Measurements from ENCODE around the gene PRPF6.

The PRPF6 gene

DNA sequence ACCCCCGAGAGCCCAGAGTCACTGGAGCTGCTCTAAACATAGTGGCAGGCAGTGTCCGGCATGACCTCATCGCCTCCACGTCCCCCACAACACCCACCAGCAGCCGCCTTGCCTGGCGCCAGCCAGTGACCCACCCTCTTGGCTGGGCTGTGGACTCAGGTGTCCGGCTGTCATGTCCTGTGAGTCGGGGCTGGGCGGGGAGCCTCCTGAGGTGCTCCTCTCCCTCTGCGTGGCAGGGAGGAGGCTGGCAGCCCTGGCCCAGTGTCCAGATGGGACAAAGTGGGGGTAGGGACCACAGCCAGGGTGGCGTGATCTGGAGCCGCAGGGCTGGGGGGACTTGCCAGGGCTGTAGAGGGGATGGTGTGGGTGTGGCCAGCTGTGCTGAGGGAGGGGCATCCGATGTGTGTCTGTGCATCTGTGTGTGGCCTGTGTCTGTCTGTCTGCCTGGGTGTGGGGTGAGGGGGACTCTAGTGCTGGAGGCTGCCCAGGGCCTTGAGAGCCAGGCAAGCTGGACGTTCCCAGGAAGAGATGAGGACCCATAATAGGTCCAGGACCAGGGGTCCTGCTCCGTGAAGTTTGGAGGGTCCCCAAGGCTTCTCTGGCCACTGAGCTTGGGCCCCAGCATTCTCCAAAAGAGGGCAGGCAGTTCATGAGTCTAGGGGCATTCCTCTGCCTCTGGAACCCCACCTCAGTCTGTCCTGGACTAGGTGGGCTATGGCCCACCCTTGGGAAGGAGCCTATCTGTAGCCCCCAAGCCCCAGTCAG is 70.8 kb downstream of the PRPF6 start:
- no peak overlapping the region for H3K4me3 ChIP-seq (ENCODE audit: low read length)
- DNase-seq (ENCODE audit: low read depth, low spot score), result no peak

DNA sequence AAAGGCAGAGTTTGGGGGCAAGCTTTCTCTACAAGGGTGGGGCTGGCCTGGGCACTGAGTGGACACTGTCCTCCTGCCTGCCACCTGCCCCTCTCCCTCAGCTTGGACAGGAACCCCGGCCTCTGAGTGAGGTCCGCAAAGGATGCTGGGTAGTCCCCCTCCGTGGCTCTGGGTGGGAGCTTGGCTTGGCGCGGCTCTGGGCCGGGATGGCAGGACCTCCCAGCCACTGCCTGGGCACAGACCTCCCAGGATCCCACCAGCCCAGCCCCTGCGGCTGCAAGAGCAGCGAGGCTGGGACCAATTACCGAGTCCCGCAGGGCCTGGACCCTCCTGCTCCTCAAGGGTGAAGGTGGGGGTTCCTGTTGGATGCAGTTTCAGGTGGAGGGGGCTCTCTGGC is 71.4 kb downstream of the PRPF6 start:
- no peak overlapping the region for H3K4me3 ChIP-seq (ENCODE audit: low read length)
- no peak for DNase-seq (ENCODE audit: low read depth, low spot score)

DNA sequence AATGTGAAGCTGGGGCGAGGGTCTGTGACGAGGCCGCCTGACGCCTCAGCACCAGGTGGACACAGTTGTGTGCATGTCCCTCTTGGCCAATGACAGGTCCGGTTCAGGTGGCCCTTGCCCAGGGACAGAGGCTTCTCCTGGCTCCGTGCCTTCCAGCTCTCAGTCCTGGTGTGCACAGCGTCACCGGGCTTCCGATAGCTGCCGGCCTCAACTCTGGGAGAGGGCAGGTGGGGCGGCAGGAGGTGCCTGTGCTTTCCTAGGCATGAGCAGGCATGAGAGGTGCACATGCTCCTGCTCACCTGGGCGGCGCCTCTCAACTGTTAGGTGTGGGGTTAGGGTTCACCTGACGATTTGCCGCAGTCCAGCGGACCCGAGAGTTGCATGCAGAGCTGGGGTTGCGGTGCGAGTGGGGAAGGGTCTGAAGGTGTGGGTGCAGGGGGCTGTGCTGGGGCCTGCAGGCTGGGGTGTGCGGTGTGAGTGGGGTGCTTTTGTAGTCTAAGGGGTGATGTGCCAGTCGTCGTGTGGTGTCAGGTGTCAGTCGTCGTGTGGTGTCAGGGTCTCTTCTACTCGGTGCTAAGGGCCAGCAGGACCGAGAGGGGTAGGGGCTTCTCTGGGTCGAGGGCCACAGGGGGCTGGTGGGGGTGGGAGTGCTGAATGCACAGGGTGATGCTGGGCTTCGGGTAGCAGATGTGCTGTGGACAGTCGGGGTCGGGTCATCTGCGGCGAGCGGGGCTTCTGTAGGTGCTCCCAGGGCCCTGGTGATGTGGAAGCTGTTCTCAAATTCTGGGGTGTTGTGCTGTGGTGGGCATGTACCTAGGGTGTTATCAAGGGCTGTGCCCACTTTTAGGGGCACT is 72.3 kb downstream of the PRPF6 start:
- DNase-seq (ENCODE audit: low read depth, low spot score), result no peak
- no peak overlapping the region for H3K4me3 ChIP-seq (ENCODE audit: low read length)

DNA sequence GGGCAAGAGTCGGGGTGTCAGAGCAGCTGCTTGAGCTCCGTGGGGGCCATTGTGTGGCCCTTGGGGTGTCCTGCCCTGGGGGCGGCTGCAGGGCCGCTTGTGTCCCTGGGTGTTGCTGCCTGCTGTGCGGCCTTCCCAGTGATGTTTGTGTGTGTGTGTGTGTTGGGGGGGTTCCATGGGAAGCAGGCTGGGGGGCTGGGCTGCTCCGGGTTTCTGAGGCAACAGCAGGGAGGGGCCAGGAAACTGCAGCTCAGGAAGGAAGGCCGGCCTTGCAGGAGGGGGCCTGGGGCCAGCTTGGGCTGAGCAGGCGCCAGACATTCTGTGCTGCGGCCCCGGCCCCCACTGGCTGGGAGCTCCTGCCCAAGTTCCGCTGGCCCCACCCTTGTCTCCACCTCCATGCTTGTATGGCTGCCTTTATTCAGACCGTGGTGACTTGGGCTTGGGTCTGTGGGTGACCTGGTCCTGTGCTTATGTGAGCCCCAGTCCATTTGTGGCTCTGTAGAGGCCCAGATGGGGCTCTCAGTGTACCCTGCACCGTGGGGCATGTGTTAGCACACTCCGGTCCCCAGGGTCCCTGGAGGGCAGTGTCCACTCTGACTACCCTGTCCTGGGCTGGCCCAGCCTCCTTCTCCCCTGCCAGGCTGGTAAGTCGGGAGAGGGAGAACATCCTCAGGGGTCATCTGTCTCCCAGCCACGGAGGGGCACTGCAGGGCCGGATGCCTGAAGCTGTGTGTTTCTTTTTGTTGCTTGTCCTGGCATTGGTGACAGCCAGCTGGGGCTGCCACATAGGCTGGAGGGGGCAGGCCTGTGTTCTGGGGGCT is 73.1 kb downstream of the PRPF6 start:
- H3K4me3 ChIP-seq (ENCODE audit: low read length), result no peak overlapping the region
- DNase-seq (ENCODE audit: low read depth, low spot score), result no peak

DNA sequence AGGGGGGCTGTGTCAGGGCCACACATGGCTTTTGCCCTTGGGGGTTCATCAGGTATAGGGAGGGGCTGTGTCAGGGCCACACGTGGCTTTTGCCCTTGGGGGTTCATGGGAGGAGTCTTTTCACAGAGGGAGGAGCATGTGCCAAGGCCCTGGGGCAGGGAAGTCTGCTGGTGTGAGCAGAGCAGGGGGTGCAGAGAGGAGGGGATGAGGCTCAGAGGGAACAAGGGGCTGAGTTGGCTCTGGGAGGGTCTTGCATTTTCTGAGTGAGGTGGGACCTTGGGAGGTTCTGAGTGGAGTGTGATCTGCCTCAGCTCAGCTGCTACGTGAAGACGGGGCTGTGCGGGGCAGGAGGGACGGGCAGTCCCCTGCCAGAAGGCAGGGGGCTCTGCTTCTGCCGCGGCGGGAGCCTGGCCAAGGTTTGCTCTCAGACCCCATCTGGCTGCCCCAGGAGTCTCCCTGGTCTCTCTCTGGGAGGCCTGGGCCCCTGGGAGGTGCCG is 74.5 kb downstream of the PRPF6 start:
- no peak overlapping the region for H3K4me3 ChIP-seq (ENCODE audit: low read length)
- no peak for DNase-seq (ENCODE audit: low read depth, low spot score)

DNA sequence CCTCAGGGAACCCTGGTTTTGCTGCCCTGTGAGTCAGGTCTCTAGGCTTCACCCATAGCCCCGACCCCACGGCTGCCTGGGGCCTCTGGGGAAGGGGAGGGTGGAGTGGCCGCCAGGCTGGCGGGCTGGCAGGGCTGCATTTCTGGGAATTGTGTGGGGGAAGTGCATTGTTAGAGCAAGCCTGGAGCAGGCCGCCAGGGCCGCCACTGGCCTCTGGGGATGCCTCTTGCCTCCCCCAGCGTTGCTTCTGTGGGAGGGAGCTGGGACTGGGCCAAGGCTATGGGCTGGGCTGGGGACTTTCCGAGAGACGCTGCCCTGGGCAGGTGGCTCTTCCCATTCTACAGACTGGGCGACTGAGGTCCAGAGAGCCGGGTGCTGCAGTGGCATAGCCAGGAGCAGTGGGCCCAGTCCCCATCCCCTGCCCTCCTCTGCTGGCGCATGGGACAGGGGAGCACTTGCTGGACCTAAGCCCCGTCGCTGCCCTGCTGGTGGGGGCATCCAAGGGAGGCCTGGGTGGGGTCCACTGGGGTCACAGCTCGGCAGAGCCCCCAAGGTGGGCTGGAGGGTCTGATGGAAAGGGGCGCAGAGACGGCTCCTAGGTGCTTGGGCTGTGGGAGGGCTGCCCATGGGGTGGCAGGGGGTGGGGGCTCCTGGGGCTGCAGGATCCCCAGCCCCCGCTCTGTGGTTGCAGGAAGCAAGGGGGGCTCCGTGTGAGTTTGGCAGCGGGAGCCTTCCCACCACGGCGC is 75.1 kb downstream of the PRPF6 start:
- no peak overlapping the region for H3K4me3 ChIP-seq (ENCODE audit: low read length)
- DNase-seq (ENCODE audit: low read depth, low spot score), result no peak

DNA sequence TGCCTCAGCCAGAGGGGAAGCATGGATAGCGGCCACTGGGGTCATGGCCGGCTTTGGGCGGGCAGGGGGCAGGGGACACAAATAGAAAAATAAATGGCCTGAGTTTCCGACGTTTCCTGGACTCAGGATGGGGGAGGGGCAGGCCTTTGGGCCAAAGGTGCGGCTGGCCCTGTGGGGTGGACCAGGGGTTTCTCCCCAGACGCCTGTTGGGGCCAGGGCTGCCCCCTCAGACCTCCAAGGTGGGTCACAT is 75.6 kb downstream of the PRPF6 start:
- no peak overlapping the region for H3K4me3 ChIP-seq (ENCODE audit: low read length)
- DNase-seq (ENCODE audit: low read depth, low spot score), result no peak

DNA sequence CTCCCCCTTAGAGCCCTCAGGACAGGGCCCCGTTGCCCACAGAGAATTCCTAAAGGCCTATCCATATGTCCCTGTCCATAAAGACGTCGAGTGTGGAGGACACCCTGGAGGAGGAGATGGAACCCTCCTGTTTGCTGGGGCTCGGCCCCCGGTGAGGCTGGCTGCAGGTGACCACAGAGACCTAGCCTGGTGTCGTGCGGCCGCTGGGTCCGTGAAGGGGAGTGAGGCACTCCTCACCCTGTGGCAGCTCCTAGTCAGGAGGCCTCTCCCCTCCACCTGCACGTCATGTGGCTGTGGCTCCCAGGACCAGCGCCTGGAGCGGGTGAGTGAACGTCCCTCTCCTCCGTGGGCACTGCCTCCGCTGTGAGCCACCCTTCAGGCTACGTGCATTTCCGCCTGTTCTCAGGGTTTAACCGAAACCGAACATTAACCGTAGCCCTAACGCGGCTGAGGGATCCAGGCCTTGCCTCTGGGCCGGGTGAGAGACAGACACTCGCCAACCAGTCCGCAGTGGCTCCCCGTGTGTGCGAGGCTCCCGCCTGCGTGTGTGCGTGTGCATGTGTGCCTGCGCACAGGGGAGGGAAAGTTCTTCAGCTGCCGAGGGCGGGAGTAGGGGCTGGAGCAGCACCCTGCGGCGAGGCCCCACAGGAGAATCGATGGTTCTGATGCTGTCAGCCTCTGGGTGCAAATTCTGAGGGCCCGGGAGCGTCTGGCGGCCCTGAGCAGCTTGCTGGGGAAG is 76.1 kb downstream of the PRPF6 start:
- no peak overlapping the region for H3K4me3 ChIP-seq (ENCODE audit: low read length)
- no peak for DNase-seq (ENCODE audit: low read depth, low spot score)

DNA sequence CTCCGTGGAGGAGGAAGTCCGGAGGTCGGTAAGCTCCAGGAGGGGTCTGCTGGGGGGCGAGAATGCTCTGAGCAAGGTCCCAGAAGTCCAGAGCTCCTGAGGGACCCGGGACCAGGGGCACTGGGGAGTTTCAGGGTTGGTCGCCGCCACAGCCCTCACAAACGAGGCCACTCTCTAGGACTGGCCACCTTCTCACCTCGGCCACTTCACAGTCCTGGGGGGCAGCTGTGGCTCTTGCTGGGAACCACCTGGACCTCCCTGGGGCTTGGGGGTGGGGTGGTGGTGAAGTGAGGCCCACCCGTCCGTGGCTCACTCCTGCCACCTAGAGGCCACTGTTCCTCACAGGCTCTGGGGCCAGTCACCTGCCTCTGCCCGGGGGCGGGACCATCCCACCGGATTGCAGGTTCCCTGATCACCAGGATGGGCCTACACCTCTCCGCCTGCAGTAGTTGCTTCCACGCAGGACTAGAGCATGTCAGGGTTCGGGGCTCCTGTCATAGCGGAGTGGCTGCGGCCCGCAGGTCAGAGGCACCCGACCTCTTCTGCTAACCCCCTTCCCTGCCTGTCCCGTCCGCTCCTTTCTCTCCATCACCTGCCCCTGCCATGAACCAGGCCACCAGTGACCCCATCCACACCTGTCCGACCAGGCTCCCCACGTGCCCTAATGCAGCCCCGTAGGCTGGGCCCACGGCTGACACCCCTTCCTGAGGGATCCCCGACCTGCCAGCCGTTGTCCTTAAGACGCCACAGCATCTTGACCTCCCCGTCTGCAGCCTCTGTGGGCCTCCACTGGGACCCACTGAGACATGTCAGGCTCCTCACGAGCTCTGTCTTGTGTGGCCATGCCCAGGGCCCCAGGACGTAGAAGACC is 76.9 kb downstream of the PRPF6 start:
- DNase-seq (ENCODE audit: low read depth, low spot score), result no peak
- no peak overlapping the region for H3K4me3 ChIP-seq (ENCODE audit: low read length)

DNA sequence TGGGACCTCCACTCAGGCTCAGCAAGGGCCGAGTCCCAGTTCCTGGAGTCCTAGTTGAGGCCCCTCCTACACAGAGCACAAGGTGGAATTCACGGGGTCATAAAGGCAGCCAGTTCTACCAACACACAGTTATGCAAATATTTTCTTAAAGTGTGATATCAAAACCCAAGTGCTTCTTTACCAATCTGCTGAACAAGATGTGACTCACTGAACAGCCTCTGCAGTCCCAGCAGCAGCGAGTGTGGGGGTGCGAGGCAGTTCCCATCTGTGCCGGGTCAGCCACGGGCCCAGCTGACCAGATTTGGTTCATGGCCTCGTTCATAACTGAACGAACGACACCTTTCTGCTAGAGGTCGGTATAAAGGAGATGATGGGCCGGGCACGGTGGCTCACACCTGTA is 77.6 kb downstream of the PRPF6 start:
- no peak for DNase-seq (ENCODE audit: low read depth, low spot score)
- no peak overlapping the region for H3K4me3 ChIP-seq (ENCODE audit: low read length)

DNA sequence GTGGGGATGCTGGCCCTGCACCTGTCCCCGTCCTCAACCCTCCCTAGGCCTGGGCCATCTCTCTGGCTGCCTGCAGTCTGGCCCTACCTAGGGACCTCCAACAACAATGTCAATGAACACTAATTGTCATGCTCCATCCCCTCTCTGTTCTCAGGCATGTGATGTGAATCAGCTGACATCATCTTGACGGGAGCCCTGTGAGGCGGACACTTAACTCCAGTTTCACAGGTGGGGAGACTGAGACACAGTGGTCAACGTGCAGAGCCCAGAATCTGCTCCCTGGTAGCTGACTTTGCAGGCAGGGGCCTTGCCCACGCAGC is 81.3 kb downstream of the PRPF6 start:
- no peak for DNase-seq (ENCODE audit: low read depth, low spot score)
- peak overlapping the region; percentile 67 for H3K4me3 ChIP-seq (ENCODE audit: low read length)

DNA sequence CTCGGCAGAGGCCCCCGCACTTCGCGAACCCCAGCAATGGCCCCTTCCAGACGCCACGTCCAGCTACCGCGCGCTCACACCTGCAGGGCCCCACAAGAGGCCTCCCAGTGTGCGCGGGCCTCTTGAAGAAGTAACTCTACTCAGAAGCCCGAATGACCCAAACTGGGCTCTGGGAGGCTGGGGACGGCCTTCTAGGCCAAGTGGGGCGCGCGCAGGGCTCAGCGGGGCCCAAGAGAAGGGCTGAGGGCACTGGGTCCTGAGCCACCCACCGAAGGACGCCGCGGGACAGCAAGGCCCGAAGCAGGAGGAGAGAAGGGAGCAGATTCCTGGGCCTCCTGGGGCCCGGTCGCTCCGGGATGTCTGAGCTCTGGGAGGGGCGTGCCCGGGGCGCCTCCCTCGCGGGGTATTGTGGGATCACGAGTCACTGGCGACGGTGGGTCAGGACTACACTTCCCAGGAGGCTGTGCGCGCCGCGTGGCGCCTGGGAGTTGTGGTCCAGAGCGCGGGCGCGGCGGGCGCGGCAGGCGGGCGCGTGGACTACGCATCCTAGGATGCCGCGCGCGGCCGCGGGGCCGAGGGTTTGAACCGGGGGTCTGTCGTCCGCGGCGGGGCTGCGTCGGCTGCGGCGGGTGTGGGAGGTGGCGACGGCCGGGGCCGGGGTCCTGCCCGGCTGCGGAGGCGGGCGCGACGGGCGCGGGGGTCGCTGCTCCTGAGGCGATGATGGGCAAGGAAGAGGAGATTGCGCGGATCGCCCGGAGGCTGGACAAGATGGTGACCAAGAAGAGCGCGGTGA is 81.9 kb downstream of the PRPF6 start, which contains the start of gene TCEA2:
Gene TCEA2 (plus strand): TSS at position 603 of the 793 bp plus-strand sequence. CDS start 115 bp downstream, at position 718.
- H3K4me3 ChIP-seq (ENCODE audit: low read length), result peak within 1 kb of the TSS; percentile 67
- DNase-seq (ENCODE audit: low read depth, low spot score), result peak; percentile 89

DNA sequence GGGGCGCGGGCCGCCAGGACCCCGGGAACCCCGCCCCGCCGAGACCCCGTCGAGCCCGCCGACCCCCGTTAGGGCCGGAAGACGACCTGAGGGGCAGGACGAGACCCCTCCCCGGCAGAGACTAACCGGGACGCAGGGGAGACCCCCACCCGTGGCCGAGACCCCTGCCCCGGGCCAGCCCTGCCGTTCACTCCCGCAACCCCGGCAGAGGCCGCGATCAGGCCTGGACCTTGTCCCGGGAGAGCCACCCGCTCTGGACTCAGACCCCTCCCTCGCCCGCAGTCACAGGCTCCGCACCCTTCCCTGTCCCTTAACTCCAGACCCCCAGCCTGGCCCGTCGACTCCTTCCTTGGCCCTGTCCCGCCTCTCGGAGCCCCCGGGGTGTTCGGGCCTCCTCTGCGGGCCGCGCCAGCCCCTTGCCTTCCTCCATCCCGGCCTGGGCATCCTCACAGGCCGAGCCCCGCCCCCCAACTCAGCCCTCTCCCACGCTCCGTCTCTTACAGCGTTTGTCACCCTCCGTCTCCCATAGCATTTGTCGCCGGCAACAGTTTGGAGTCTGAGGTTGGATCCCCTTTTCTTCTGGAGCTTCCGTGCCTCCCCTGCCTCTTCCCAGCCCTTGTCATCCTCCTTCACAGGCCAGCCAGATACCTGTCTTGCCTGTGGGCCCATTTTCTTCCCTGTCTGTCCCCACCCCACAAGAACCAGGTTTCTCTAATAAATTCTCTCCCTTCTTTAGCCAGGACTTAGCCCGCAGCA is 82.6 kb downstream of the PRPF6 start:
- DNase-seq (ENCODE audit: low read depth, low spot score), result no peak
- H3K4me3 ChIP-seq (ENCODE audit: low read length), result peak overlapping the region; percentile 67

DNA sequence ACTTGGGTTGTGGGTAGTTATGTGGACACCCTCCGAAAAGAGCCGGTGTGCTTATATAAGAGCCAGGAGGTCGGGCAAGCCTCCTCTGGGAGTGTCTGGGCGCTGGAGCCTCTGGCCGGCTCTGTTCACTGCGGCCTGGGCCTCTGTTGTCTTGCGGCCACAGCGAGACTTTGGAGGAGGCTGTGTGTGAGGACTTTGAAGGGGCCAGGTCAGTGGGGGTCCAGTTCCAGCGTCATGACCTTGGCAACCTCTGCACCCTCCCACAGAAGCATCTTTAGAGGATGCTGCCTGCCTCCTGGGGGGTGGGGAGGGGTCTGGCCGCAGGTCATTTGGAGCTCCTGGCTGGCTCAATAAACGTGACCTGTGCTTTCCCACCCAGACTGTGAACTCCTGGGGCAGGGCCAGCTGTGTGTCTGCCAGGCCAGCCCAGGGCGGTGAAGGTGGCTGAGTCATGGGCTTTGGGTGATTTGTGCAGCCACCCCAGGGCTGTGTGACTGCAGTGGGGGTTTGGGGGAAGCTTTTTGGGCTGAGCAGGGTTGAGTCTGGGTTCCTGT is 83.3 kb downstream of the PRPF6 start:
- no peak for DNase-seq (ENCODE audit: low read depth, low spot score)
- peak overlapping the region; percentile 67 for H3K4me3 ChIP-seq (ENCODE audit: low read length)

DNA sequence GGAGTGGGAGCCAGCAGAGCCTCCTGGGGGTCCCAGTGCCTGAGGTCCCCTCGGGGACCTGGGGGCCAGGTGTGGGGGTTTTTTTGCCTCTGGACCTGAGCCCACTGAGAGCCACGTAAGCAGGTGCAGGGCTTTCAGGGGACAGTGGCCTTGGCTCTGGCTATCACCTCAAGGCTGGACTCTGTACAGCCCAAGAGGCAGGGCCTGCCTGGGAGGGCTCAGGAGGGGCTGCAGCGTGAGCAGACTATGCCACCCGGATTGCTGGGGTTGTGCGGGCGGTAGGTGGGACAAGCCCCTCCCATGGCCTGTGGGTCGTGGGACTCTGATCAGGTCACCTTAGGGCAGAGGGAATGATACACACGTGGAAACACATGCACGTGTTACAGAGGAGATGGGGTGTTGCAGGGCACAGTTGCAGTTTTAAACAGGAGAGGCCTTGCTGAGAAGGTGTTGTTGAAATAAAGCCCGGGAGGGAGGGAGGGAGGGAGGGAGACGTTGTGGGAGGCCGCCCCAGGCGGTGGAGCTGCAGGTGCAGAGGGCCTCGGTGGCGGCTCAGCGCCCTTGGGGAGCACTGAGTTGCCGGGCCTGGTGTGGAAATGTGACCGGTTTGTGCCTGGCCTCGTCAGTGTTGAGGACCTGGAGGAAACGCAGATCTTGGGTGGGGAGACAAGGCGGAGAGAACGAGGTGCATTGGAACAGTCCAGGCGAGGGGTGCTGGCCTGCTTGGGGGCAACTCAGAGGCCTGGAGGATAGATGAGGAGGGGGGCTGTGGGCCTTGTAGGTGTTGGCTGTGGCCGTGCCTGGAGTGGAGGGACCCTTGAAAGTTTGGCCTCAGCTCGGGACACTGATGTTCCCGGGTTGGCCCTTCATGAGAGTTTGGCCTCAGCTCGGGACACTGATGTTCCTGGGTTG is 84.4 kb downstream of the PRPF6 start:
- H3K4me3 ChIP-seq (ENCODE audit: low read length), result peak overlapping the region; percentile 1; the same call in 1 of the 2 replicates
- peak; percentile 43 for DNase-seq (ENCODE audit: low read depth, low spot score)
